Bronchial epithelial cell (primary cell): ENCODE measurements around the gene ASAP3. TPM values are rescaled to one million over a fixed set of nuclear protein-coding genes. Genes with fewer than 3 reads are reported as not detected.

ENCODE experiments used
- DNase-seq: peaks from one replicate; pipeline ENCODE4 v3.0.0-alpha.2; 2010; ENCODE audit warnings: low read depth
- FAIRE-seq: peaks from 2 replicates; lab custom pipeline; 2011; peaks lifted over from hg19 to GRCh38; lab: Jason Lieb, UNC
- H3K27me3 ChIP-seq: 2 replicates; pipeline ENCODE4 v1.5.1; 2011; ENCODE audit warnings: low read length; ENCODE audit not compliant: control insufficient read depth, insufficient read depth
- H3K36me3 ChIP-seq: 2 replicates; pipeline ENCODE4 v1.5.1; 2011; ENCODE audit warnings: low read length; ENCODE audit not compliant: control insufficient read depth, insufficient read depth
- H3K4me3 ChIP-seq: 2 replicates; pipeline ENCODE4 v1.5.1; 2011; ENCODE audit warnings: mild to moderate bottlenecking, low read depth, low read length, control low read depth
- CTCF ChIP-seq: IDR thresholded peaks from 2 replicates; pipeline ENCODE4 v1.5.1; 2011; ENCODE audit warnings: mild to moderate bottlenecking, moderate library complexity, low read length, control low read depth, inconsistent platforms; ENCODE audit not compliant: insufficient read depth, severe bottlenecking
- total RNA-seq: library from RNA; depleted of rRNA; stranded (reverse); fragments of >200 nt; gene quantifications from 2 replicates; pipeline ENCODE4 v1.2.1, GENCODE V29; 2014

ASAP3 gene
- total RNA-seq, 1 donor from 2014 or later: 1.8 TPM

- no peak overlapping the region for H3K4me3 ChIP-seq
- H3K27me3 ChIP-seq: peaks cover 3% of the 10 kb centered on the region
- no peaks in the 10 kb centered on the region for H3K36me3 ChIP-seq
- TF ChIP-seq CTCF: no peak
- no peak for FAIRE-seq
- DNase-seq: no peak
Measured at GRCh38 chr1:23444596-23445390, 39.2 kb downstream of the ASAP3 start.

GRCh38 chr1:23444104-23444533 lies 39.9 kb downstream of the ASAP3 start:
- DNase-seq: no peak
- TF ChIP-seq CTCF: no peak
- no peaks in the 10 kb centered on the region for H3K36me3 ChIP-seq
- H3K4me3 ChIP-seq: no peak overlapping the region
- no peak for FAIRE-seq
- peaks cover 3% of the 10 kb centered on the region for H3K27me3 ChIP-seq

- no peak for TF ChIP-seq CTCF
- DNase-seq (no peak), FAIRE-seq (no peak)
- Histone ChIP-seq H3K4me3 (no peak overlapping the region), H3K27me3 (peaks cover 3% of the 10 kb centered on the region), H3K36me3 (no peaks in the 10 kb centered on the region)
Measured at GRCh38 chr1:23442751-23443150, 41.2 kb downstream of the ASAP3 start.

GRCh38 chr1:23441446-23442148 lies 42.4 kb downstream of the ASAP3 start:
- no peak for FAIRE-seq
- DNase-seq: no peak
- H3K36me3 ChIP-seq: no peaks in the 10 kb centered on the region
- no peak overlapping the region for H3K4me3 ChIP-seq
- H3K27me3 ChIP-seq: peaks cover 3% of the 10 kb centered on the region
- TF ChIP-seq CTCF: no peak

- DNase-seq (no peak), FAIRE-seq (no peak)
- peaks cover 5% of the 10 kb centered on the region for H3K27me3 ChIP-seq
- no peaks in the 10 kb centered on the region for H3K36me3 ChIP-seq
- no peak overlapping the region for H3K4me3 ChIP-seq
- no peak for TF ChIP-seq CTCF
Measured at GRCh38 chr1:23438545-23438944, 45.4 kb downstream of the ASAP3 start.

- Histone ChIP-seq H3K27me3 (peaks cover 5% of the 10 kb centered on the region), H3K36me3 (no peaks in the 10 kb centered on the region), H3K4me3 (no peak overlapping the region)
- no peak for DNase-seq
- FAIRE-seq: peak; percentile 66
- TF ChIP-seq CTCF: no peak
Measured at GRCh38 chr1:23437355-23437664, 46.7 kb downstream of the ASAP3 start.
